Upper lobe of left lung (tissue), 4 donors: ENCODE data around the gene SART3.

ENCODE experiments used
- POLR2A ChIP-seq, 4 donors: fragments of 450-650 bp; IDR thresholded peaks; one replicate each; pipeline ENCODE4 v1.5.1; 2016 to 2017; ENCODE audit warnings: antibody characterized with exemption in 4 of 4, mild to moderate bottlenecking in 2 of 4
- TF ChIP-seq, protein P1 (sequence below), 6 experiments: fragments of 450-650 bp in 4 of 6; fragments of 200-600 bp in 2 of 6; sonication (generic) in 2 of 6; IDR thresholded peaks; one replicate each; pipeline ENCODE4 v1.5.1; 2016 to 2019; ENCODE audit warnings: antibody characterized with exemption in 6 of 6

DNA sequence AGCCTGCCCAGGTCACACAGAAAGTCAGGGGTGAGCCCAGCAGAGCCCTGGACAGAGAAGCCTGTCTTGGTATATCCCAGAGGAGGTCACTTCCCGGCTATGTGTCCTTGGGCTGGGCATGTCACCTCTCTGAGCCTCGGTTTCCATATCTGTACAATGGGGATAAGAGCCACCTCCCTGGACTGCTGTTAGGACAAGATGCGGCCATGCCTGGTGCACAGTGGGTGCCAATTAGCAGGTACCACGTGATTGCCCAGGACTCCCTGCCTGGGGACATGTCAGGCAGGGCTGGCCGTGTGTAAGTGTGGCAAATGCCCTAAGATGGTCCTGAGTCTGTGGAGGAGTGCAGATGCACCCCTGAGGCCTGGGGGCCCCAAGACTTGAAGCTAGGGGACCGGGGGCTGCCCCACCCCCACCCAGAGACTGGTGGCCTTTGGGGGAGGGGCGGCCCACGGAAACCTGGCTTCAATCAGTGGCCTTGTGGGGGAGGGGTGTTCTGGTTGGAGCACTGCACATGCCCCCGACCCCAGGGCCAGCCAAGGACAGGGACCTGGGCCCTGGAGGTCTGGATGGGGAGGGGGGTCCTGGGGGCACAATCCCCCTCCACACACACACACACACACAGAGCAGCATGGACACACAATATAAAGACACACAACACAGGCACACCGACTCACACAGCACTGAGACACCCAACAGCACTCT is 36.0 kb upstream of the SART3 start:
- no peak for TF ChIP-seq POLR2A (IDR thresholded peaks at IDR 0.05)
- TF ChIP-seq, protein P1, sequence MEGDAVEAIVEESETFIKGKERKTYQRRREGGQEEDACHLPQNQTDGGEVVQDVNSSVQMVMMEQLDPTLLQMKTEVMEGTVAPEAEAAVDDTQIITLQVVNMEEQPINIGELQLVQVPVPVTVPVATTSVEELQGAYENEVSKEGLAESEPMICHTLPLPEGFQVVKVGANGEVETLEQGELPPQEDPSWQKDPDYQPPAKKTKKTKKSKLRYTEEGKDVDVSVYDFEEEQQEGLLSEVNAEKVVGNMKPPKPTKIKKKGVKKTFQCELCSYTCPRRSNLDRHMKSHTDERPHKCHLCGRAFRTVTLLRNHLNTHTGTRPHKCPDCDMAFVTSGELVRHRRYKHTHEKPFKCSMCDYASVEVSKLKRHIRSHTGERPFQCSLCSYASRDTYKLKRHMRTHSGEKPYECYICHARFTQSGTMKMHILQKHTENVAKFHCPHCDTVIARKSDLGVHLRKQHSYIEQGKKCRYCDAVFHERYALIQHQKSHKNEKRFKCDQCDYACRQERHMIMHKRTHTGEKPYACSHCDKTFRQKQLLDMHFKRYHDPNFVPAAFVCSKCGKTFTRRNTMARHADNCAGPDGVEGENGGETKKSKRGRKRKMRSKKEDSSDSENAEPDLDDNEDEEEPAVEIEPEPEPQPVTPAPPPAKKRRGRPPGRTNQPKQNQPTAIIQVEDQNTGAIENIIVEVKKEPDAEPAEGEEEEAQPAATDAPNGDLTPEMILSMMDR (IDR thresholded peaks at IDR 0.05): no peak
